Tibial artery (tissue), 4 donors: Measurements from ENCODE around the gene ACAD10.

ENCODE experiments used
- DNase-seq, 2 donors: peaks; one replicate each; pipeline ENCODE4 v3.0.0-alpha.2; 2019
- H3K27ac ChIP-seq, 2 donors: fragments of 200-600 bp; sonication (generic) in 1 of 2; 1 replicate in 1 of 2; 2 replicates in 1 of 2; pipeline ENCODE4 v1.5.1; 2018 to 2019; ENCODE audit warnings: mild to moderate bottlenecking in 1 of 2
- H3K27me3 ChIP-seq, 2 donors: fragments of 200-600 bp; sonication (generic) in 1 of 2; one replicate each; pipeline versions ENCODE4 v1.5.1 to v1.6.0; 2016 to 2019
- H3K36me3 ChIP-seq, 3 donors: fragments of 200-600 bp; sonication (generic) in 2 of 3; one replicate each; pipeline ENCODE4 v1.5.1; 2016 to 2019; ENCODE audit warnings: mild to moderate bottlenecking in 2 of 3
- H3K4me1 ChIP-seq, 4 donors: fragments of 200-600 bp; sonication (generic) in 2 of 4; 1 replicate in 3 of 4; 2 replicates in 1 of 4; pipeline ENCODE4 v1.5.1; 2016 to 2019
- H3K4me3 ChIP-seq, 2 donors: fragments of 200-600 bp; sonication (generic) in 1 of 2; 1 replicate in 1 of 2; 2 replicates in 1 of 2; pipeline ENCODE4 v1.5.1; 2018 to 2019; ENCODE audit warnings: mild to moderate bottlenecking in 2 of 2
- H3K9me3 ChIP-seq, 3 donors: fragments of 200-600 bp; sonication (generic) in 1 of 3; one replicate each; pipeline ENCODE4 v1.5.1; 2016 to 2019
- intact Hi-C: fragments of 100-400 bp; cut with DNase I; formaldehyde crosslinking; loops from one replicate; pipeline ENCODE4 v1.15.0; 2023; ENCODE audit warnings: low total_unique reads
- TF ChIP-seq, protein P1 (sequence below), 2 experiments: fragments of 200-600 bp in 1 of 2; fragments of 450-650 bp in 1 of 2; IDR thresholded peaks; one replicate each; pipeline ENCODE4 v1.5.1; 2017 to 2019; ENCODE audit warnings: antibody characterized with exemption in 2 of 2, mild to moderate bottlenecking in 1 of 2, moderate library complexity in 1 of 2

ACAD10 gene

DNA sequence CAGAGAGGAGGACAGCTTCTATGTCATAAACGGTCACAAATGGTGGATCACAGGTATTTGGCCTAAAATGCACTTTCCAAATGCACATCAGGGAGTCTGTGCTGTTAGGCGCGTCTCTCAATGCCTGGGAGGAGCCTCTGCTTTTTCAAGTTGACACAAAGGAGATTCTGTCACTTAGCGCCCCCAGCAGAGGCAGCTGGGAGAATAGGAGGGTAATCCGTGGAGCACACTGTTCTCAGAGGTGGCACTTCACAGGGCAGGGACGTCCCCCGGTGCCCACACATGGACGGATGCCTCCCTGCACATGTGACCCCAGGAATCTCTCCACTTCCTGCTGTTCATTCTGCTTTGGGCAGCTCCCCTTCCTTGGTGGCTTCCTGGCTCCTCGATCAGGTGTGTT, 61.5 kb downstream of the ACAD10 start:
- Histone ChIP-seq H3K36me3 (peaks cover 38 to 71% (median 48%) of the 10 kb centered on the region in 3 donors), H3K27ac (no peak overlapping the region), H3K9me3 (no peaks in the 10 kb centered on the region), H3K4me3 (no peak overlapping the region), H3K27me3 (no peaks in the 10 kb centered on the region), H3K4me1 (no peaks in the 10 kb centered on the region)
- TF ChIP-seq, protein P1, sequence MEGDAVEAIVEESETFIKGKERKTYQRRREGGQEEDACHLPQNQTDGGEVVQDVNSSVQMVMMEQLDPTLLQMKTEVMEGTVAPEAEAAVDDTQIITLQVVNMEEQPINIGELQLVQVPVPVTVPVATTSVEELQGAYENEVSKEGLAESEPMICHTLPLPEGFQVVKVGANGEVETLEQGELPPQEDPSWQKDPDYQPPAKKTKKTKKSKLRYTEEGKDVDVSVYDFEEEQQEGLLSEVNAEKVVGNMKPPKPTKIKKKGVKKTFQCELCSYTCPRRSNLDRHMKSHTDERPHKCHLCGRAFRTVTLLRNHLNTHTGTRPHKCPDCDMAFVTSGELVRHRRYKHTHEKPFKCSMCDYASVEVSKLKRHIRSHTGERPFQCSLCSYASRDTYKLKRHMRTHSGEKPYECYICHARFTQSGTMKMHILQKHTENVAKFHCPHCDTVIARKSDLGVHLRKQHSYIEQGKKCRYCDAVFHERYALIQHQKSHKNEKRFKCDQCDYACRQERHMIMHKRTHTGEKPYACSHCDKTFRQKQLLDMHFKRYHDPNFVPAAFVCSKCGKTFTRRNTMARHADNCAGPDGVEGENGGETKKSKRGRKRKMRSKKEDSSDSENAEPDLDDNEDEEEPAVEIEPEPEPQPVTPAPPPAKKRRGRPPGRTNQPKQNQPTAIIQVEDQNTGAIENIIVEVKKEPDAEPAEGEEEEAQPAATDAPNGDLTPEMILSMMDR (IDR thresholded peaks at IDR 0.05): no peak
- DNase-seq: no peak
- intact Hi-C loops: no loop called here

DNA sequence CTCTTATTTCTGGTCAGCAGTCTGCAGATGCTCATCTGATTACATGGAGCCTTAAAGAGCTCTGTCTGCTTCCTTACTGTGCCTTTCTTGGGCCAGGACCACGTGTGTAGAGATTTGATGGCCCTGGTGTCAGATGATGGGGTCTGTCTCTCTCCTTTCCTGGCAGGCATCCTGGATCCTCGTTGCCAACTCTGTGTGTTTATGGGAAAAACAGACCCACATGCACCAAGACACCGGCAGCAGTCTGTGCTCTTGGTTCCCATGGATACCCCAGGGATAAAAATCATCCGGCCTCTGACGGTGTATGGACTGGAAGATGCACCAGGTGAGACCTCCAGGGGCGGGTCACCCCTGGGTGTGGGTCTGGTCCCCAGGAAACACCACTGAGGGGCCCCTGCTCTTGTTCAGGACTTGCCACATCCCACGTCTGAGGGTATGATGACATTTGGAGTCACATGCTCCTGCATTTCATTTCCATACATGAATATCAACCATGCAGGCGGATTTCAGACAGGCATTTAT, 62.4 kb downstream of the ACAD10 start:
- TF ChIP-seq, protein P1 (IDR thresholded peaks at IDR 0.05): no peak
- DNase-seq: no peak
- no peak overlapping the region for H3K4me3 ChIP-seq
- no peak overlapping the region for H3K27ac ChIP-seq
- H3K27me3 ChIP-seq: no peaks in the 10 kb centered on the region
- no peaks in the 10 kb centered on the region for H3K9me3 ChIP-seq
- peaks cover 38 to 71% (median 48%) of the 10 kb centered on the region in 3 donors for H3K36me3 ChIP-seq
- H3K4me1 ChIP-seq: no peaks in the 10 kb centered on the region
- intact Hi-C loops: no loop called here

DNA sequence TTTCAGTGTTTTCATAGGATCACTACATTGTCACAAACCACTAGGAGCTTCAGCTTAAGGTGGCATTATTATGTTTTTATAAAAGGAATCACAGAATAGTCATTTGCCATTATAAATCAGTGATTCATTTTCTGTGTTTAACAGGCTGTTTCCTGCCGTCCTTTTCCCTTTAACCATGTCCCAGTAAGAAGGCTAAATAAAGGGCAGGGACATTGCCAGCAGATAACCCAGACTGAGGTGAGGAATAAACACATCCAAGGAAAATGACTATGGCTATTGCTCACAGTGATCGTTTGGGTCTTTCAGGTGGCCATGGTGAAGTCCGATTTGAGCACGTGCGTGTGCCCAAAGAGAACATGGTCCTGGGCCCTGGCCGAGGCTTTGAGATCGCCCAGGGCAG, 63.0 kb downstream of the ACAD10 start:
- Histone ChIP-seq H3K4me3 (no peak overlapping the region), H3K27me3 (no peaks in the 10 kb centered on the region), H3K9me3 (no peaks in the 10 kb centered on the region), H3K4me1 (no peaks in the 10 kb centered on the region), H3K27ac (no peak overlapping the region), H3K36me3 (peaks cover 38 to 75% (median 53%) of the 10 kb centered on the region in 3 donors)
- DNase-seq: no peak
- TF ChIP-seq, protein P1 (IDR thresholded peaks at IDR 0.05): no peak
- intact Hi-C loops: no loop called here

DNA sequence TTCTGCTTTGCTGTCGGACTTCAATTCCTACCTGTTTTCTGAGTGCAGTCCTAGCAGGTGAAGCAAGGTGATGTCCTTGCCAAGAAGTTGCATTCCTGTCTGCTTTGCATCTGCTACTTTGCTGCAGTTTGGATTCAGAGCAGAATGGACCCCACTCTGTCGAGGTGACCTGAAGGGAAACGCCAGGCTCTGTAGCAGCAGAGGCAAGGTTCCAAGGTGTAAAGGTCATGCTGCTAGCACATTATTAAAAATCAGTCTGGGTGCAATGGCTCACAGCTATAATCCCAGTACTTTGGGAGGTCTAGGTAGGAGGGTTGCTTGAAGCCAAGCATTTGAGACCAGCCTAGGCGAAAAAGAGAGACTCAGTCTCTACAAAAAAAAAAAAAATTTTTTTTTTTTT, 63.5 kb downstream of the ACAD10 start:
- H3K27me3 ChIP-seq: no peaks in the 10 kb centered on the region
- no peaks in the 10 kb centered on the region for H3K9me3 ChIP-seq
- intact Hi-C loops: no loop called here
- H3K4me3 ChIP-seq: no peak overlapping the region
- no peak for DNase-seq
- TF ChIP-seq, protein P1 (IDR thresholded peaks at IDR 0.05): no peak
- H3K36me3 ChIP-seq: peaks cover 38 to 77% (median 54%) of the 10 kb centered on the region in 3 donors
- H3K27ac ChIP-seq: no peak overlapping the region
- no peaks in the 10 kb centered on the region for H3K4me1 ChIP-seq

DNA sequence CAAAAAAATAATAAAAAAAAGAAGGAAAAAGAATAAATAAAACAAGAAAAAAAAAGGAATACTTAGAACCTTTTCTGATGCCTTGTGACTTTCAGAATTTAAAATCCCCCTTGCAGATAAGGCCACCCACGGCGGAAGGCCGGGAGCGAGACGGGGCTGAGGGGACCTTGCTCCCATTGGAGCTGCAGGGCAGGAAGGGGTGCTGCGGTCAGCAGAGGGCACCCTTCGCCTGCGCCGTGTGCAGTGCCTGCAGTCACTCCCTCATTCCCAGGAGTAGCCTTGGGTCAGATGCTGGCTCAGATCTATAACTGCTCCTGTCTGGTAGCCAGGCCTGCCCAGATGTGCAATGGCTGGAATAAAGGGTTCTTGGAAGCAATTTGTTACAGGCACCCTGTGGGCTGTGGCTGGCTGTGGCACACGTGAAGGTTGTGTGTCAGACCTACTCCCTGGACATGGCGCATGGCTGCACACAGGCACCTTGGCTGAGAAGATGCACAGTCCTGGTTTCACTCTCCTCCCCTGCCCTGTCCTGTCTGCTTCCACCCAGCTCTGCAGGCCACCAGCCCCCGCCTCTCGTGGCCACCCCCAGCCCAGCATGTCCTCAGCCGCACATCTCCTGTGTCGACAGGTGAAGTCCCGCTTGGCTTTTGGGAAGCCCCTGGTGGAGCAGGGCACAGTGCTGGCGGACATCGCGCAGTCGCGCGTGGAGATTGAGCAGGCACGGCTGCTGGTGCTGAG, 67.5 kb downstream of the ACAD10 start:
- no peak overlapping the region for H3K4me3 ChIP-seq
- no peaks in the 10 kb centered on the region for H3K9me3 ChIP-seq
- H3K27me3 ChIP-seq: no peaks in the 10 kb centered on the region
- no peak overlapping the region for H3K27ac ChIP-seq
- intact Hi-C loops: loop anchor here (2.0 kb wide), 1 partner anchor 59 kb away; no protein-coding TSS in a partner anchor
- H3K36me3 ChIP-seq: peaks cover 10 to 79% (median 39%) of the 10 kb centered on the region in 3 donors
- TF ChIP-seq, protein P1 (IDR thresholded peaks at IDR 0.05): peak; percentile 75 to 84
- DNase-seq: peak; percentile 42 to 75
- peaks cover 0 to 15% (median 0%) of the 10 kb centered on the region in 4 donors for H3K4me1 ChIP-seq
